HAP-1 (cell line): ENCODE measurements around the gene LRP5.

Experiments used
- DNase-seq, 2 experiments: peaks; one replicate each; pipeline ENCODE4 v3.0.0-alpha.2; 2016 to 2020; ENCODE audit warnings: low spot score in 2 of 2
- H3K27me3 ChIP-seq: fragments of 250-450 bp; sonication (Bioruptor Pico); 2 replicates; pipeline ENCODE4 v1.5.1; 2020; ENCODE audit warnings: low read depth, mild to moderate bottlenecking, moderate library complexity
- H3K36me3 ChIP-seq: fragments of 250-450 bp; sonication (Bioruptor Pico); replicated peaks from 2 replicates; pipeline ENCODE4 v1.5.1; 2020; ENCODE audit warnings: mild to moderate bottlenecking
- H3K4me1 ChIP-seq: fragments of 250-450 bp; sonication (Bioruptor Pico); 2 replicates; pipeline ENCODE4 v1.5.1; 2020; ENCODE audit warnings: mild to moderate bottlenecking
- H3K4me3 ChIP-seq: fragments of 250-450 bp; sonication (Bioruptor Pico); 2 replicates; pipeline ENCODE4 v1.5.1; 2020; ENCODE audit warnings: mild to moderate bottlenecking, moderate library complexity
- H3K9me3 ChIP-seq: fragments of 250-450 bp; sonication (Bioruptor Pico); 2 replicates; pipeline ENCODE4 v1.5.1; 2020; ENCODE audit warnings: mild to moderate bottlenecking, moderate library complexity
- in situ Hi-C: fragments of 300-500 bp; cut with MboI; formaldehyde crosslinking; loops from 3 replicates; pipeline ENCODE4 v1.14.3; 2020; ENCODE audit warnings: low sequenced_read_pairs, inconsistent platforms, mixed read lengths

LRP5 gene

GRCh38 chr11:68324695-68325094 is 12.3 kb downstream of the LRP5 start:
- H3K27me3 ChIP-seq = no peaks in the 10 kb centered on the region
- no peaks in the 10 kb centered on the region for H3K9me3 ChIP-seq
- no peak for DNase-seq
- H3K36me3 ChIP-seq = no peaks in the 10 kb centered on the region; the same call in 1 of the 2 replicates
- peaks cover 4% of the 10 kb centered on the region; the same call in 1 of the 2 replicates for H3K4me1 ChIP-seq
- in situ Hi-C loops = no loop called here
- H3K4me3 ChIP-seq = no peak overlapping the region

- H3K4me1 ChIP-seq = peaks cover 4% of the 10 kb centered on the region; the same call in 1 of the 2 replicates
- DNase-seq = no peak
- in situ Hi-C loops = no loop called here
- no peaks in the 10 kb centered on the region; the same call in 1 of the 2 replicates for H3K36me3 ChIP-seq
- H3K9me3 ChIP-seq = no peaks in the 10 kb centered on the region
- H3K4me3 ChIP-seq = no peak overlapping the region
- no peaks in the 10 kb centered on the region for H3K27me3 ChIP-seq
Measured at GRCh38 chr11:68325183-68325906, 13.0 kb downstream of the LRP5 start.

GRCh38 chr11:68325907-68326220 is 13.5 kb downstream of the LRP5 start:
- Histone ChIP-seq H3K4me3 (no peak overlapping the region), H3K4me1 (no peaks in the 10 kb centered on the region; the same call in 1 of the 2 replicates), H3K27me3 (no peaks in the 10 kb centered on the region), H3K36me3 (no peaks in the 10 kb centered on the region; the same call in 1 of the 2 replicates), H3K9me3 (no peaks in the 10 kb centered on the region)
- DNase-seq = no peak
- in situ Hi-C loops = no loop called here

GRCh38 chr11:68326334-68327215 is 14.2 kb downstream of the LRP5 start:
- Histone ChIP-seq H3K4me3 (no peak overlapping the region), H3K27me3 (no peaks in the 10 kb centered on the region), H3K4me1 (no peaks in the 10 kb centered on the region; the same call in 1 of the 2 replicates), H3K36me3 (no peaks in the 10 kb centered on the region; the same call in 1 of the 2 replicates), H3K9me3 (no peaks in the 10 kb centered on the region)
- no peak for DNase-seq
- in situ Hi-C loops = no loop called here

- no peak for DNase-seq
- Histone ChIP-seq H3K4me3 (no peak overlapping the region), H3K4me1 (no peaks in the 10 kb centered on the region; the same call in 1 of the 2 replicates)
Measured at GRCh38 chr11:68327586-68328370, 15.4 kb downstream of the LRP5 start.

GRCh38 chr11:68328374-68329091 is 16.1 kb downstream of the LRP5 start:
- in situ Hi-C loops = no loop called here
- H3K36me3 ChIP-seq = no peaks in the 10 kb centered on the region; the same call in 1 of the 2 replicates
- no peaks in the 10 kb centered on the region for H3K9me3 ChIP-seq
- no peak overlapping the region for H3K4me3 ChIP-seq
- no peaks in the 10 kb centered on the region; the same call in 1 of the 2 replicates for H3K4me1 ChIP-seq
- peak in 1 of 2 experiments; percentile 45 for DNase-seq
- H3K27me3 ChIP-seq = no peaks in the 10 kb centered on the region

More at GRCh38 chr11:68327586-68328370, 15.4 kb downstream of the LRP5 start:
- H3K36me3 ChIP-seq = no peaks in the 10 kb centered on the region; the same call in 1 of the 2 replicates
- no peaks in the 10 kb centered on the region for H3K27me3 ChIP-seq
- in situ Hi-C loops = no loop called here
- no peaks in the 10 kb centered on the region for H3K9me3 ChIP-seq

- no peaks in the 10 kb centered on the region for H3K9me3 ChIP-seq
- no peak overlapping the region for H3K4me3 ChIP-seq
- H3K4me1 ChIP-seq = no peaks in the 10 kb centered on the region; the same call in 1 of the 2 replicates
- DNase-seq = no peak
- no peaks in the 10 kb centered on the region; the same call in 1 of the 2 replicates for H3K36me3 ChIP-seq
- H3K27me3 ChIP-seq = no peaks in the 10 kb centered on the region
- in situ Hi-C loops = no loop called here
Measured at GRCh38 chr11:68329536-68329935, 17.1 kb downstream of the LRP5 start.

GRCh38 chr11:68329978-68330699 is 17.7 kb downstream of the LRP5 start:
- in situ Hi-C loops = no loop called here
- Histone ChIP-seq H3K4me1 (no peaks in the 10 kb centered on the region; the same call in 1 of the 2 replicates), H3K4me3 (no peak overlapping the region)

GRCh38 chr11:68330700-68331337 is 18.4 kb downstream of the LRP5 start:
- Histone ChIP-seq H3K4me3 (no peak overlapping the region), H3K36me3 (no peaks in the 10 kb centered on the region), H3K4me1 (no peaks in the 10 kb centered on the region; the same call in 1 of the 2 replicates), H3K9me3 (no peaks in the 10 kb centered on the region), H3K27me3 (no peaks in the 10 kb centered on the region)
- in situ Hi-C loops = no loop called here
- no peak for DNase-seq

More at GRCh38 chr11:68329978-68330699, 17.7 kb downstream of the LRP5 start:
- no peak for DNase-seq
- no peaks in the 10 kb centered on the region for H3K9me3 ChIP-seq
- no peaks in the 10 kb centered on the region; the same call in 1 of the 2 replicates for H3K36me3 ChIP-seq
- no peaks in the 10 kb centered on the region for H3K27me3 ChIP-seq

- H3K36me3 ChIP-seq = no peaks in the 10 kb centered on the region
- DNase-seq = no peak
- H3K9me3 ChIP-seq = no peaks in the 10 kb centered on the region
- H3K27me3 ChIP-seq = no peaks in the 10 kb centered on the region
- no peaks in the 10 kb centered on the region; the same call in 1 of the 2 replicates for H3K4me1 ChIP-seq
- H3K4me3 ChIP-seq = no peak overlapping the region
- in situ Hi-C loops = no loop called here
Measured at GRCh38 chr11:68331338-68331947, 19.1 kb downstream of the LRP5 start.

GRCh38 chr11:68332186-68332585 is 19.8 kb downstream of the LRP5 start:
- H3K4me1 ChIP-seq = no peaks in the 10 kb centered on the region; the same call in 1 of the 2 replicates
- no peak overlapping the region for H3K4me3 ChIP-seq
- in situ Hi-C loops = no loop called here
- H3K27me3 ChIP-seq = no peaks in the 10 kb centered on the region
- no peaks in the 10 kb centered on the region for H3K9me3 ChIP-seq
- no peak for DNase-seq
- no peaks in the 10 kb centered on the region for H3K36me3 ChIP-seq

GRCh38 chr11:68333173-68333572 is 20.8 kb downstream of the LRP5 start:
- no peak for DNase-seq
- H3K27me3 ChIP-seq = no peaks in the 10 kb centered on the region
- H3K9me3 ChIP-seq = no peaks in the 10 kb centered on the region
- in situ Hi-C loops = no loop called here
- no peak overlapping the region for H3K4me3 ChIP-seq
- H3K4me1 ChIP-seq = no peaks in the 10 kb centered on the region; the same call in 1 of the 2 replicates
- no peaks in the 10 kb centered on the region for H3K36me3 ChIP-seq
